ENCODE results near the gene TIMM9. TPM values are rescaled to one million over a fixed set of nuclear protein-coding genes. Genes with fewer than 3 reads are reported as not detected.

The TIMM9 gene
- total RNA-seq, 2 donors from 2014 or later: 29.4 to 34.2 TPM

GRCh38 chr14:58397156-58397555, 30.2 kb downstream of the TIMM9 start:
- H3K4me1 Mint-ChIP-seq: peaks cover 3% of the 10 kb centered on the region
- no peak overlapping the region for H3K27ac Mint-ChIP-seq
- no peak for TF ChIP-seq CTCF (conservative IDR thresholded peaks at IDR 0.05)
- Histone ChIP-seq H3K36me3 (ENCODE audit: control insufficient read depth, insufficient read depth, low read length) (no peaks in the 10 kb centered on the region), H3K9me3 (ENCODE audit: control insufficient read depth, low read length) (no peaks in the 10 kb centered on the region), H3K4me3 (ENCODE audit: low read length) (no peak overlapping the region), H3K4me1 (ENCODE audit: control insufficient read depth, insufficient read depth, low read length) (no peaks in the 10 kb centered on the region), H3K9ac (ENCODE audit: extremely low read depth, low read length, poor library complexity, severe bottlenecking) (no peak overlapping the region), H3K27me3 (ENCODE audit: control insufficient read depth, insufficient read depth, low read length, poor library complexity, severe bottlenecking) (peaks cover 12% of the 10 kb centered on the region), H3K27ac (ENCODE audit: low read depth, low read length) (no peak overlapping the region)
- peaks cover 2% of the 10 kb centered on the region for H3K36me3 Mint-ChIP-seq (ENCODE audit: low read depth)
- 93 to 97% methylated on average over 6 of the region's 6 CpGs for WGBS, 2 experiments (ENCODE audit: insufficient coverage in 1 of 2, insufficient read length in 1 of 2)
- H3K4me3 Mint-ChIP-seq: no peak overlapping the region
- H3K27me3 Mint-ChIP-seq (ENCODE audit: insufficient read depth): peaks cover 35% of the 10 kb centered on the region
- no peaks in the 10 kb centered on the region for H3K9me3 Mint-ChIP-seq
- DNase-seq: no peak

- peak; percentile 99 for TF ChIP-seq CTCF (conservative IDR thresholded peaks at IDR 0.05)
- Histone ChIP-seq H3K4me3 (ENCODE audit: low read length) (peak within 1 kb of the TSS; percentile 79), H3K27ac (ENCODE audit: low read depth, low read length) (no peak within 1 kb of the TSS), H3K27me3 (ENCODE audit: control insufficient read depth, insufficient read depth, low read length, poor library complexity, severe bottlenecking) (peaks cover 12% of the 10 kb centered on the region), H3K9me3 (ENCODE audit: control insufficient read depth, low read length) (no peaks in the 10 kb centered on the region), H3K4me1 (ENCODE audit: control insufficient read depth, insufficient read depth, low read length) (no peaks in the 10 kb centered on the region), H3K36me3 (ENCODE audit: control insufficient read depth, insufficient read depth, low read length) (no peaks in the 10 kb centered on the region), H3K9ac (ENCODE audit: extremely low read depth, low read length, poor library complexity, severe bottlenecking) (peak within 1 kb of the TSS; percentile 62)
- Mint-ChIP-seq H3K27me3 (ENCODE audit: insufficient read depth) (peaks cover 37% of the 10 kb centered on the region), H3K4me3 (peak within 1 kb of the TSS; percentile 57), H3K9me3 (no peaks in the 10 kb centered on the region), H3K36me3 (ENCODE audit: low read depth) (no peaks in the 10 kb centered on the region), H3K4me1 (peaks cover 3% of the 10 kb centered on the region), H3K27ac (peak within 1 kb of the TSS; percentile 83)
- whole genome bisulfite sequencing, 2 experiments (ENCODE audit: insufficient coverage in 1 of 2, insufficient read length in 1 of 2): 10 to 26% methylated on average over 31 to 81 of the region's 86 CpGs
- peak; percentile 95 for DNase-seq
Measured at GRCh38 chr14:58395812-58396788, 31.2 kb downstream of the TIMM9 start, which contains the start of gene TOMM20L. TOMM20L (plus strand) TSS chr14:58395930; CDS start chr14:58395958, 28 bp downstream.

GRCh38 chr14:58395562-58395811, 31.8 kb downstream of the TIMM9 start:
- no peaks in the 10 kb centered on the region for H3K9me3 ChIP-seq (ENCODE audit: control insufficient read depth, low read length)
- Mint-ChIP-seq H3K4me1 (peaks cover 3% of the 10 kb centered on the region), H3K27me3 (ENCODE audit: insufficient read depth) (peaks cover 41% of the 10 kb centered on the region), H3K9me3 (no peaks in the 10 kb centered on the region), H3K36me3 (ENCODE audit: low read depth) (no peaks in the 10 kb centered on the region), H3K4me3 (peak overlapping the region; percentile 57), H3K27ac (peak overlapping the region; percentile 61)
- 16 to 38% methylated on average over 2 to 10 of the region's 10 CpGs for WGBS, 2 experiments (ENCODE audit: insufficient coverage in 1 of 2, insufficient read length in 1 of 2)
- TF ChIP-seq CTCF (conservative IDR thresholded peaks at IDR 0.05): no peak
- no peak overlapping the region for H3K9ac ChIP-seq (ENCODE audit: extremely low read depth, low read length, poor library complexity, severe bottlenecking)
- H3K27me3 ChIP-seq (ENCODE audit: control insufficient read depth, insufficient read depth, low read length, poor library complexity, severe bottlenecking): peaks cover 12% of the 10 kb centered on the region
- H3K36me3 ChIP-seq (ENCODE audit: control insufficient read depth, insufficient read depth, low read length): no peaks in the 10 kb centered on the region
- H3K27ac ChIP-seq (ENCODE audit: low read depth, low read length): no peak overlapping the region
- no peaks in the 10 kb centered on the region for H3K4me1 ChIP-seq (ENCODE audit: control insufficient read depth, insufficient read depth, low read length)
- no peak for DNase-seq
- peak overlapping the region; percentile 79 for H3K4me3 ChIP-seq (ENCODE audit: low read length)

All from endodermal cell (in vitro differentiated cells).